Daoy (cell line): ENCODE results near the gene ARSJ. TPM values are rescaled to one million over a fixed set of nuclear protein-coding genes. Genes with fewer than 3 reads are reported as not detected.
"Not testable (repeated sequence)": the region's sequence is repeated elsewhere in the genome, so short reads cannot be mapped to it uniquely, and the experiment has no call there.

Experiments used
- DNase-seq: peaks from one replicate; pipeline ENCODE4 v3.0.0-alpha.2; 2015; ENCODE audit warnings: low read depth
- total RNA-seq: library from RNA; depleted of rRNA; stranded (reverse); fragments of >200 nt; shearing (Covaris generic); gene quantifications from 2 replicates; pipeline ENCODE4 v1.2.3, GENCODE V29; 2014

The ARSJ gene
- total RNA-seq, 1 experiment from 2014 or later = 12.2 TPM

- DNase-seq = peak; percentile 72
Observed at GRCh38 chr4:113958766-113959538, 20.5 kb downstream of the ARSJ start.

GRCh38 chr4:113957956-113958355 is 21.5 kb downstream of the ARSJ start:
- DNase-seq = no peak

GRCh38 chr4:113955948-113956347 is 23.5 kb downstream of the ARSJ start:
- DNase-seq = no peak

- DNase-seq = no peak
Observed at GRCh38 chr4:113955411-113955810, 24.0 kb downstream of the ARSJ start.

- DNase-seq = no peak
Observed at GRCh38 chr4:113953888-113954287, 25.6 kb downstream of the ARSJ start.

- DNase-seq = peak; percentile 39
Observed at GRCh38 chr4:113952452-113953029, 26.9 kb downstream of the ARSJ start.

GRCh38 chr4:113951263-113951662 is 28.2 kb downstream of the ARSJ start:
- DNase-seq = no peak

GRCh38 chr4:113950207-113950606 is 29.2 kb downstream of the ARSJ start:
- DNase-seq = no peak

- DNase-seq = no peak
Observed at GRCh38 chr4:113947484-113947883, 32.0 kb downstream of the ARSJ start.

GRCh38 chr4:113945906-113946305 is 33.5 kb downstream of the ARSJ start:
- DNase-seq = no peak

- DNase-seq = peak; percentile 7
Observed at GRCh38 chr4:113943863-113944262, 35.6 kb downstream of the ARSJ start.

GRCh38 chr4:113943085-113943484 is 36.4 kb downstream of the ARSJ start:
- no peak for DNase-seq

GRCh38 chr4:113941836-113942235 is 37.6 kb downstream of the ARSJ start:
- no peak for DNase-seq

GRCh38 chr4:113940103-113940502 is 39.3 kb downstream of the ARSJ start:
- not testable (repeated sequence) for DNase-seq

- no peak for DNase-seq
Observed at GRCh38 chr4:113935190-113935589, 44.3 kb downstream of the ARSJ start.

GRCh38 chr4:113924706-113925105 is 54.7 kb downstream of the ARSJ start:
- DNase-seq = not testable (repeated sequence)

- no peak for DNase-seq
Observed at GRCh38 chr4:113921089-113921794, 58.2 kb downstream of the ARSJ start.

GRCh38 chr4:113919611-113920010 is 59.8 kb downstream of the ARSJ start:
- peak; percentile 6 for DNase-seq

GRCh38 chr4:113919145-113919544 is 60.3 kb downstream of the ARSJ start:
- DNase-seq = no peak

GRCh38 chr4:113908829-113909228 is 70.6 kb downstream of the ARSJ start:
- DNase-seq = no peak

GRCh38 chr4:113907559-113907958 is 71.9 kb downstream of the ARSJ start:
- no peak for DNase-seq

- DNase-seq = no peak
Observed at GRCh38 chr4:113905301-113905700, 74.1 kb downstream of the ARSJ start.

GRCh38 chr4:113904877-113905276 is 74.6 kb downstream of the ARSJ start:
- no peak for DNase-seq
